SJCRH30 (cell line): ENCODE data around the gene SHISAL1. TPM values are rescaled to one million over a fixed set of nuclear protein-coding genes. Genes with fewer than 3 reads are reported as not detected.

Experiments used
- DNase-seq, 2 experiments: peaks; one replicate each; pipeline ENCODE4 v3.0.0-alpha.2; 2015 to 2020
- H3K27ac ChIP-seq: fragments of 250-450 bp; sonication (Bioruptor Pico); 2 replicates; pipeline ENCODE4 v1.5.1; 2020; ENCODE audit warnings: mild to moderate bottlenecking, moderate library complexity
- H3K27me3 ChIP-seq: fragments of 250-450 bp; sonication (Bioruptor Pico); 2 replicates; pipeline ENCODE4 v1.5.1; 2020; ENCODE audit warnings: mild to moderate bottlenecking, moderate library complexity
- H3K36me3 ChIP-seq: fragments of 250-450 bp; sonication (Bioruptor Pico); 2 replicates; pipeline ENCODE4 v1.5.1; 2020; ENCODE audit warnings: mild to moderate bottlenecking, moderate library complexity
- H3K4me1 ChIP-seq: fragments of 250-450 bp; sonication (Bioruptor Pico); 2 replicates; pipeline ENCODE4 v1.5.1; 2020; ENCODE audit warnings: mild to moderate bottlenecking, moderate library complexity
- H3K4me3 ChIP-seq: fragments of 250-450 bp; sonication (Bioruptor Pico); 2 replicates; pipeline ENCODE4 v1.5.1; 2020; ENCODE audit warnings: mild to moderate bottlenecking, moderate library complexity
- H3K9me3 ChIP-seq: fragments of 250-450 bp; sonication (Bioruptor Pico); replicated peaks from 2 replicates; pipeline ENCODE4 v1.5.1; 2020; ENCODE audit warnings: mild to moderate bottlenecking, moderate library complexity
- total RNA-seq: library from RNA; depleted of rRNA; stranded (reverse); fragments of >200 nt; shearing (Covaris generic); gene quantifications from 2 replicates; pipeline ENCODE4 v1.2.3, GENCODE V29; 2014; rRNA removed

Gene SHISAL1
- total RNA-seq, 1 experiment from 2014 or later: not detected

DNA sequence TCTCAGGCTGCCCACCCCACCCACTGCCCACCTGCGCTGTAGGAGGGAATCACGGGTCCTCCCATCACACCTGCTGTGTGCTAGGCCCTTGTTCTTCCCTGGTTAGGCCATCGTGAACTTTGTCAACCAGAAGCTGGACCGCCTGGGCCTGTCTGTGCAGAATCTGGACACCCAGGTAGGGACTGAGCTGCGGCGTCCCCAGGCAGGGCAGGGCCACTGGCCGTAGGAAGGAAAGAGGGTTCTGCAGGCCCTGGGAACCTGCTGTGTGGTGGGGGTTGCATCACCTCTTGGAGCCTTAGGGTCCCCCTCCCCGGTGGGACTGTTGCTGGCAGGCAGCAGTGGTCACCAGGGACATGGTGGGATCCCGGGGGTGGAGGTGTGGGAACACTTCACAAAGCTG is 116.5 kb downstream of the SHISAL1 start:
- DNase-seq: no peak

GRCh38 chr22:44195189-44195871 is 117.4 kb downstream of the SHISAL1 start:
- no peaks in the 10 kb centered on the region for H3K27me3 ChIP-seq
- H3K4me1 ChIP-seq: no peaks in the 10 kb centered on the region
- no peaks in the 10 kb centered on the region for H3K9me3 ChIP-seq
- H3K27ac ChIP-seq: no peak overlapping the region
- no peak for DNase-seq
- no peaks in the 10 kb centered on the region for H3K36me3 ChIP-seq
- H3K4me3 ChIP-seq: no peak overlapping the region

More for the DNA sequence above, 116.5 kb downstream of the SHISAL1 start:
- Histone ChIP-seq H3K27me3 (no peaks in the 10 kb centered on the region), H3K4me1 (no peaks in the 10 kb centered on the region), H3K9me3 (no peaks in the 10 kb centered on the region), H3K27ac (no peak overlapping the region), H3K4me3 (no peak overlapping the region), H3K36me3 (no peaks in the 10 kb centered on the region)

GRCh38 chr22:44194569-44194968 is 118.2 kb downstream of the SHISAL1 start:
- no peak overlapping the region for H3K4me3 ChIP-seq

More at GRCh38 chr22:44194569-44194968, 118.2 kb downstream of the SHISAL1 start:
- Histone ChIP-seq H3K4me1 (no peaks in the 10 kb centered on the region), H3K9me3 (no peaks in the 10 kb centered on the region), H3K27me3 (no peaks in the 10 kb centered on the region), H3K27ac (no peak overlapping the region), H3K36me3 (no peaks in the 10 kb centered on the region)
- DNase-seq: no peak

Other genes starting within 250 kb of the SHISAL1 start
- not detected in 2 replicates for gene PARVG, start 132.0 kb downstream of the SHISAL1 start, total RNA-seq
- gene RTL6, start 185.3 kb upstream of the SHISAL1 start, total RNA-seq: 17.0 and 17.3 TPM in 2 replicates